CD8-positive, alpha-beta memory T cell (primary cell): ENCODE results near the gene FAM111A. TPM values are rescaled to one million over a fixed set of nuclear protein-coding genes. Genes with fewer than 3 reads are reported as not detected.
"Not testable (repeated sequence)": the region's sequence is repeated elsewhere in the genome, so short reads cannot be mapped to it uniquely, and the experiment has no call there.

Source experiments
- CTCF ChIA-PET: fragments of 350-600 bp; sonication (Branson Sonifier 250); formaldehyde crosslinking; loops from one replicate; lab custom pipeline; 2021; ENCODE audit warnings: antibody characterized with exemption; lab: Charles Lee
- POLR2A ChIA-PET: fragments of 350-600 bp; sonication (Branson Sonifier 250); formaldehyde crosslinking; loops from one replicate; lab custom pipeline; 2021; ENCODE audit warnings: antibody characterized with exemption; lab: Charles Lee
- DNase-seq, 5 donors: peaks; one replicate each; pipeline versions ENCODE4 v3.0.0 to v3.0.0-alpha.2; 2020 to 2022; ENCODE audit warnings: mixed read lengths in 1 of 5
- H3K27ac ChIP-seq: one replicate; pipeline ENCODE4 v1.7.0; 2013; ENCODE audit warnings: low read depth, mild to moderate bottlenecking, low read length, moderate library complexity
- H3K27me3 ChIP-seq: 2 replicates; pipeline ENCODE4 v1.7.0; 2013; ENCODE audit warnings: low read length, mild to moderate bottlenecking; ENCODE audit not compliant: insufficient read depth, poor library complexity, severe bottlenecking
- H3K36me3 ChIP-seq: 2 replicates; pipeline ENCODE4 v1.7.0; 2013; ENCODE audit warnings: mild to moderate bottlenecking, low read length, moderate library complexity; ENCODE audit not compliant: insufficient read depth
- H3K4me1 ChIP-seq: 2 replicates; pipeline ENCODE4 v1.7.0; 2013; ENCODE audit warnings: mild to moderate bottlenecking, low read length, moderate library complexity; ENCODE audit not compliant: insufficient read depth
- H3K4me3 ChIP-seq: 2 replicates; pipeline ENCODE4 v1.7.0; 2013; ENCODE audit warnings: mild to moderate bottlenecking, low read length
- H3K9me3 ChIP-seq: 2 replicates; pipeline ENCODE4 v1.7.0; 2013; ENCODE audit warnings: mild to moderate bottlenecking, low read length
- H3K27ac Mint-ChIP-seq, 8 donors: one replicate each; pipeline ENCODE4 v1.8.0; 2020 to 2021; ENCODE audit warnings: mixed read lengths in 8 of 8, mild to moderate bottlenecking in 6 of 8, inconsistent platforms in 3 of 8, moderate library complexity in 3 of 8
- H3K27me3 Mint-ChIP-seq, 2 donors: one replicate each; pipeline ENCODE4 v1.8.0; 2020 to 2021; ENCODE audit warnings: mixed read lengths in 2 of 2, mild to moderate bottlenecking in 1 of 2, moderate library complexity in 1 of 2
- H3K36me3 Mint-ChIP-seq, 3 donors: one replicate each; pipeline ENCODE4 v1.8.0; 2020 to 2021; ENCODE audit warnings: mixed read lengths in 3 of 3, inconsistent platforms in 1 of 3, mild to moderate bottlenecking in 1 of 3
- H3K4me1 Mint-ChIP-seq, 3 donors: one replicate each; pipeline ENCODE4 v1.8.0; 2020 to 2021; ENCODE audit warnings: mixed read lengths in 3 of 3, inconsistent platforms in 1 of 3, mild to moderate bottlenecking in 1 of 3
- H3K4me3 Mint-ChIP-seq, 7 donors: one replicate each; pipeline ENCODE4 v1.8.0; 2020 to 2021; ENCODE audit warnings: mixed read lengths in 7 of 7, mild to moderate bottlenecking in 6 of 7, moderate library complexity in 4 of 7, inconsistent platforms in 2 of 7
- H3K9me3 Mint-ChIP-seq, 5 donors: one replicate each; pipeline ENCODE4 v1.8.0; 2020 to 2022; ENCODE audit warnings: mixed read lengths in 5 of 5, mild to moderate bottlenecking in 3 of 5, moderate library complexity in 2 of 5, inconsistent platforms in 1 of 5
- polyA plus RNA-seq: library from polyadenylated mRNA; unstranded; fragments of 300-500 nt; fragmentation: Illumina TruSeq; gene quantifications from one replicate; pipeline ENCODE4 v1.2.3, GENCODE V29; 2021
- total RNA-seq, 2 experiments: library from RNA; stranded (reverse); gene quantifications; one replicate each; pipeline ENCODE4 v1.2.3, GENCODE V29; 2021

FAM111A gene
- total and polyA plus RNA-seq, 3 experiments from 2014 or later: 31.7 to 73.5 (median 71.1) TPM

DNA sequence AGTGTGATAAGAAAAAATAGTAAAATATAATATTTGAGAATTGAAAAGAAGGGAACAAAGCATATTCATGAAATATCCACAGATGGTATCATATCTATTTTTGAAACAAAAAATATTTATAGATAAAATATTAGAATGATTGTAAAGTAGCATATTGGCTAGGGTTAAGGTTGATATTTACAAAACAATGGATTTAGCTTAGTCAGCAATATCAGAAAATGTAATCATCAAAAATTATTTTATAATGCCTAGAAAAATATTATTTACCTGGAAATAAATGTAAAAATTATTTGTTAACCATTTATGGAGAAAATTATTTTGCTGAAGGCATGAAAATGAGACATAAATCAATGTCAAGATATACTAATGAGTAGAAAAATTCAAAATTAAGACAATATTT is 22.8 kb upstream of the FAM111A start:
- Mint-ChIP-seq H3K36me3 (peaks cover 0 to 24% (median 2%) of the 10 kb centered on the region in 3 donors), H3K4me1 (no peaks in the 10 kb centered on the region), H3K4me3 (no peak overlapping the region), H3K9me3 (peaks cover 8 to 34% (median 17%) of the 10 kb centered on the region in 5 donors), H3K27me3 (peaks cover 0 to 1% of the 10 kb centered on the region in 2 donors), H3K27ac (no peak overlapping the region)
- Histone ChIP-seq H3K4me1 (no peaks in the 10 kb centered on the region), H3K36me3 (no peaks in the 10 kb centered on the region), H3K27me3 (no peaks in the 10 kb centered on the region), H3K27ac (no peak overlapping the region), H3K9me3 (no peaks in the 10 kb centered on the region), H3K4me3 (no peak overlapping the region)
- no peak for DNase-seq
- POLR2A ChIA-PET: no interaction called here
- CTCF ChIA-PET: interaction anchor here (1.7 kb wide), 1 partner anchor 16 kb away, joined by 10 read pairs; no protein-coding TSS in a partner anchor

DNA sequence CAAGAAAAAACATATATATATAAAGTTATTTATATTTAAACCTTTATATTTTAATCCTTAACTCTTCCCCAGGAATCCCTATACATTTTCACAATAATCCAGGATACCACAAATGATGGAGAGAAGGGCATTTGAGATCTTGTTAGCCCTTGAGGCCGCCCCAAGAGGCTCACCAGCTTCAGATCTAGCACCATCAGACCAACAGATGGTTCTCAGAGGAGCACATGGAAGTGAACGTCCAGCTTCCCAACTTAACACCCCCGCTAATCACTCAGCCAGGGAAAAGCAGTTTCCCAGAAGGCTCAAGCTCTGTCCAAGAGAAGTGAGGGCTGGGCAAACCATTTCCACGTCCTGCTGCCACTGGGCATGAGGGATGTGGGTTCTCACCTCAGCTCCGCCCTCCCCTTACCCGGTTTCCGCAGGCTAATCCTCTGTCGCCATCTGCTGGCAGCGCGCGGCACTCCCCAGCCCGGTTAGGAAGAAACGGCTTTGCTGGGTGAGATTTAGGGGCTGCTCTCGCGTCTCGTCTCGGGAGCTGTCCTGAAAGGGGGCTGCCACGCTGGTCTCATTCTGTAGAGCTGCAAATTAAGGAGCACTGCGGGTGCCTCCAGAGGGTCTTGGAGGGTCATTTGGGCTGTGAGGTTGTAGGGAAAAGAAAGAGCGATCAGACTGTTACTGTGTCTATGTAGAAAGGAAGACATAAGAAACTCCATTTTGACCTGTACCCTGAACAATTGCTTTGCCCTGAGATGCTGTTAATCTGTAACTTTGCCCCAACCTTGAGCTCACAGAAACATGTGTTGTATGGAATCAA is 6.8 kb upstream of the FAM111A start:
- no peaks in the 10 kb centered on the region for H3K27me3 ChIP-seq
- peak overlapping the region in 5 of 8 donors; percentile 43 to 94 (median 81) for H3K27ac Mint-ChIP-seq
- peak overlapping the region in 4 of 7 donors; percentile 0 to 68 (median 52) for H3K4me3 Mint-ChIP-seq
- H3K9me3 ChIP-seq: no peaks in the 10 kb centered on the region
- H3K9me3 Mint-ChIP-seq: peaks cover 0 to 14% (median 2%) of the 10 kb centered on the region in 5 donors
- POLR2A ChIA-PET: no interaction called here
- no peaks in the 10 kb centered on the region for H3K27me3 Mint-ChIP-seq
- CTCF ChIA-PET: interaction anchor here (0.7 to 2.3 kb wide), 30 partner anchors 9 to 553 kb away, joined by 3 to 33 read pairs (median 6); partner anchors contain the start of genes DTX4 and FAM111B
- no peak overlapping the region for H3K27ac ChIP-seq
- H3K36me3 Mint-ChIP-seq: peaks cover 22 to 68% (median 31%) of the 10 kb centered on the region in 3 donors
- peak; percentile 79 to 89 (median 83) for DNase-seq
- H3K4me3 ChIP-seq: no peak overlapping the region
- H3K4me1 Mint-ChIP-seq: peaks cover 7 to 13% (median 10%) of the 10 kb centered on the region in 3 donors
- H3K4me1 ChIP-seq: peaks cover 4% of the 10 kb centered on the region
- peaks cover 6% of the 10 kb centered on the region for H3K36me3 ChIP-seq

DNA sequence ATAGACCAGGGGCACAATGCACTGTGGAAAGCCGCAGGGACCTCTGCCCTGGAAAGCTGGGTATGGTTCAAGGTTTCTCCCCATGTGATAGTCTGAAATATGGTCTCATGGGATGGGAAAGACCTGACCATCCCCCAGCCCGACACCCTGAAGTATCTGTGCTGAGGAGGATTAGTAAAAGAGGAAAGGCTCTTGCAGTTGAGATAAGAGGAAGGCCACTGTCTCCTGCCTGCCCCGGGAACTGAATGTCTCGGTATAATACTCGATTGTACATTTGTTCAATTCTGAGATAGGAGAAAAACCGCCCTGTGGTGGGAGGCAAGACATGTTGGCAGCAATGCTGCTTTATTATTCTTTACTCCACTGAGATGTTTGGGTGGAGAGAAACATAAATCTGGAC is 6.1 kb upstream of the FAM111A start:
- H3K36me3 Mint-ChIP-seq: peaks cover 15 to 61% (median 26%) of the 10 kb centered on the region in 3 donors
- H3K27me3 Mint-ChIP-seq, H3K9me3 Mint-ChIP-seq, H3K4me1 ChIP-seq, DNase-seq, POLR2A ChIA-PET, H3K9me3 ChIP-seq, H3K36me3 ChIP-seq, H3K27ac ChIP-seq, H3K4me3 ChIP-seq, H3K27me3 ChIP-seq: not testable (repeated sequence)
- peak overlapping the region in 1 of 8 donors; percentile 34 for H3K27ac Mint-ChIP-seq
- CTCF ChIA-PET: interaction anchor here (1.1 to 2.3 kb wide), 22 partner anchors 8 to 554 kb away, joined by 3 to 33 read pairs (median 8); partner anchors contain the start of genes DTX4 and FAM111B
- peaks cover 13 to 20% (median 17%) of the 10 kb centered on the region in 3 donors for H3K4me1 Mint-ChIP-seq
- H3K4me3 Mint-ChIP-seq: peak overlapping the region in 1 of 7 donors; percentile 0

DNA sequence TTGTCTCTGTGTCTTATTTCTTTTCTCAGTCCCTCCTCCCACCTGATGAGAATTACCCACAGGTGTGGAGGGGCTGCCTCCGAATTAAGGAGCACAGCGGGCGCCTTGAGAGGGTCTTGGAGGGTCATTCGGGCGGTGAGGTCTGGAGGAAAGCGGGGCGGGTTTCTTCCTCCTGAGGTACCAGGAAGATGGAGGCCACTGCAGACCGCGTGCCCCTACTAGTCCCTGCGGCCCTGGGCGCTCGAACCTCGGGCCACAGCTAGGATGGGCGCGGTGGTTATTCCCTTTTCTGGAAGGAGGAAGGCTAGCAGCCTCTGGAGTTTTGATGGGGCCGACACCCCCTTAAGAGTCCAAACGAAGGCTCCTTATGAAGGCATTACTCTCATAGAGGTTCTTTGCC is 5.5 kb upstream of the FAM111A start:
- ChIA-PET CTCF (no interaction called here), POLR2A (no interaction called here)
- Histone ChIP-seq H3K27ac (no peak overlapping the region), H3K27me3 (no peaks in the 10 kb centered on the region), H3K36me3 (peaks cover 6% of the 10 kb centered on the region), H3K4me3 (no peak overlapping the region), H3K9me3 (no peaks in the 10 kb centered on the region), H3K4me1 (peaks cover 12% of the 10 kb centered on the region)
- Mint-ChIP-seq H3K4me3 (peak overlapping the region in 1 of 7 donors; percentile 63), H3K36me3 (peaks cover 10 to 55% (median 22%) of the 10 kb centered on the region in 3 donors), H3K27ac (no peak overlapping the region), H3K27me3 (no peaks in the 10 kb centered on the region), H3K4me1 (peaks cover 18 to 26% (median 24%) of the 10 kb centered on the region in 3 donors), H3K9me3 (peaks cover 0 to 7% (median 0%) of the 10 kb centered on the region in 5 donors)
- no peak for DNase-seq

DNA sequence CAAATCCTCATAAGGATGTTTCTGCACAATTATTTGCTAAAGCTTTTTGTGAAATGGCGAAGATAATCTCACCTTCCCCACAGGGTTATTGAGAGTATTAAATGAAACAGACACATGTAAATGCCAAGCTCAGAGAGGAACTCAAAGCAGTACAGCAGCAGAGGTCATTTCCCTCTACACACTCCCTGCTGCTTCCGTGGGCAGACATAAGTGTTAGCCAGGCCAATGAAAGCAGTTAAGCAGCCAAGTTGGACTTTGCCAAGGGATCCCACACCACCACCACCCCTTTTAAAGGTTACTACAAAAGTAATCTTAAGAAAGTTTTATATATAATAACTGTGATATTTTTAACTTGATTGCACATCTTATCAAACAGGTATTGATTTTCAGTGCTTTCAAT is 4.0 kb upstream of the FAM111A start:
- Mint-ChIP-seq H3K27ac (peak overlapping the region in 1 of 8 donors; percentile 94), H3K4me3 (peak overlapping the region in 1 of 7 donors; percentile 28), H3K9me3 (no peaks in the 10 kb centered on the region), H3K4me1 (peaks cover 31 to 40% (median 36%) of the 10 kb centered on the region in 3 donors), H3K27me3 (no peaks in the 10 kb centered on the region), H3K36me3 (peaks cover 0 to 54% (median 10%) of the 10 kb centered on the region in 3 donors)
- H3K27me3 ChIP-seq: no peaks in the 10 kb centered on the region
- POLR2A ChIA-PET: no interaction called here
- no peak for DNase-seq
- H3K9me3 ChIP-seq: no peaks in the 10 kb centered on the region
- H3K27ac ChIP-seq: no peak overlapping the region
- H3K4me1 ChIP-seq: peaks cover 19% of the 10 kb centered on the region
- CTCF ChIA-PET: interaction anchor here (1.4 to 2.5 kb wide), 2 partner anchors 20 to 85 kb away, joined by 3 to 6 read pairs; no protein-coding TSS in a partner anchor
- no peak overlapping the region for H3K4me3 ChIP-seq
- peaks cover 6% of the 10 kb centered on the region for H3K36me3 ChIP-seq

DNA sequence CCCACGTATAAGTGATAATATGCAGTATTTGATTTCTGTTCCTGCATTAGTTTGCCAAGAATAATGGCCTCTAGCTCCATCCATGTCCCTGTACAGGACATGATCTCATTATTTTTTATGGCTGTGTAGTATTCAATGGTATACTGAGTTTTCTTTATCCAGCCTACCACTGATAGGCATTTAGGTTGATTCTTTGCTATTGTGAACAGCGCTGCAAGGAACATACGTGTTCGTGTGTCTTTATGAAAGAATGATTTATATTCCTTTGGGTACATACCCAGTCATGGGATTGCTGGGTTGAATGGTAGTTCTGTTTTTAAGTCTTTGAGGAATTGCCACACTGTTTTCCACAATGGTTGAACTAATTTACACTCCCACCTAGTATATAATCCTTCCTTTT is 1.5 kb upstream of the FAM111A start:
- H3K4me3 Mint-ChIP-seq: peak overlapping the region in 5 of 7 donors; percentile 1 to 98 (median 97)
- H3K27ac ChIP-seq: no peak overlapping the region
- no peaks in the 10 kb centered on the region for H3K36me3 ChIP-seq
- ChIA-PET CTCF (interaction anchor here (0.8 to 2.5 kb wide), 6 partner anchors 17 to 44 kb away, joined by 3 to 13 read pairs (median 5); partner anchors contain the start of gene DTX4), POLR2A (no interaction called here)
- peaks cover 30% of the 10 kb centered on the region for H3K4me1 ChIP-seq
- no peak overlapping the region for H3K4me3 ChIP-seq
- DNase-seq: no peak
- H3K4me1 Mint-ChIP-seq: peaks cover 45 to 54% (median 52%) of the 10 kb centered on the region in 3 donors
- H3K27me3 ChIP-seq: no peaks in the 10 kb centered on the region
- no peaks in the 10 kb centered on the region for H3K27me3 Mint-ChIP-seq
- H3K36me3 Mint-ChIP-seq: peaks cover 0 to 46% (median 5%) of the 10 kb centered on the region in 3 donors
- H3K9me3 Mint-ChIP-seq: no peaks in the 10 kb centered on the region
- no peaks in the 10 kb centered on the region for H3K9me3 ChIP-seq
- H3K27ac Mint-ChIP-seq: peak overlapping the region; percentile 1 to 98 (median 95)

DNA sequence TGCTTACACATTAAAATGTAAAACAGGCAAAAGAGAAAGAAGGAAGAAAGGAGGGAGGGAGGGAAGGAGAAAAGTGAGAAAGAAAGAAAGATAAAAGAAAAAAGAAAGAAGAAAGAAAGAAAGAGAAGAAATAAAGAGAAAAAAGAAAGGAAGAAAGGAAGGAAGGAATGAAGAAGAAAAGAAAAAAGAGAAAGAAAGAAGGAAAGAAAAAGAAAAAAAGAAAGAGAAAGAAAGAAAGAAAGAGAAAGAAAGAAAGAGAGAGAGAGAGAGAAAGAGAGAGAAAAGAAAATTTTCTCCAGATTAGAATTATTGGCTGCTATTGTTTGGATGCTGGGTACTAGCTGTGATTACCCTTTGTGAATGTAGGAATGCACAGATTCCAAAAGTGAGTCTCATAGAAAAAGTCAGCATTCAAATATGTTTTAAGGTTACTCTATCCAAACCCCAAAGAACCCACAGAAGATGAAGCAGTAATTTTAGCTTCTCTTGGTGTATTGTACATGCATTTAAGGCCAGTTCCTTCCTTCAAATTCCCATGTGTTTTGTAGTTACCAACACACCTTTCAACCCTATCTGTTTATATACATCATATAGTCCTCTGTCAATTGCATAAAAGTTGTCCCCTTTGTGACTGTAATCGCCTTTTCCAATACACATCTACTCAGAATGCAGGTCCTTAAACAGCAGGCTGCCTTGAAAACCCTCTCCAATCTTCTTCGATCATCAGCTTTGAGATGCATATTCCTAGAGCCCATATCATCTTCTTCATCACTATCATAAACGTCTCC is 789 bp upstream of the FAM111A start:
- H3K27me3 ChIP-seq: no peaks in the 10 kb centered on the region
- H3K9me3 ChIP-seq: no peaks in the 10 kb centered on the region
- no peaks in the 10 kb centered on the region for H3K36me3 ChIP-seq
- peak overlapping the region; percentile 95 to 99 (median 97) for H3K4me3 Mint-ChIP-seq
- ChIA-PET CTCF (interaction anchor here (0.9 to 1.8 kb wide), 4 partner anchors 16 to 89 kb away, joined by 3 to 13 read pairs (median 6); partner anchors contain the start of gene DTX4), POLR2A (interaction anchor here (1.0 to 1.2 kb wide), 3 partner anchors 31 to 564 kb away, joined by 3 to 4 read pairs (median 3); partner anchors contain the start of gene DTX4)
- peak overlapping the region; percentile 92 to 99 (median 96) for H3K27ac Mint-ChIP-seq
- peaks cover 44 to 57% (median 57%) of the 10 kb centered on the region in 3 donors for H3K4me1 Mint-ChIP-seq
- peak in 1 of 5 donors; percentile 10 for DNase-seq
- H3K36me3 Mint-ChIP-seq: peaks cover 0 to 47% (median 7%) of the 10 kb centered on the region in 3 donors
- H3K27ac ChIP-seq: peak overlapping the region; percentile 89
- peak overlapping the region; percentile 89 for H3K4me3 ChIP-seq
- peaks cover 30% of the 10 kb centered on the region for H3K4me1 ChIP-seq
- H3K9me3 Mint-ChIP-seq: no peaks in the 10 kb centered on the region
- H3K27me3 Mint-ChIP-seq: no peaks in the 10 kb centered on the region
